Upper lobe of right lung (tissue), 1 donor: ENCODE measurements around the gene RBM15B. TPM values are rescaled to one million over a fixed set of nuclear protein-coding genes. Genes with fewer than 3 reads are reported as not detected.

Source experiments
- ATAC-seq: fragments of 200-7000 bp; cut with Tn5 transposase; one replicate; pipeline ENCODE4 v1.9.1; 2020; ENCODE audit warnings: mild to moderate bottlenecking, moderate library complexity
- DNase-seq: peaks from one replicate; pipeline ENCODE4 v3.0.0-alpha.2; 2020
- H3K27ac ChIP-seq: fragments of 200-600 bp; one replicate; pipeline ENCODE4 v1.8.0; 2022
- H3K27me3 ChIP-seq: fragments of 200-600 bp; one replicate; pipeline ENCODE4 v1.8.0; 2022; ENCODE audit warnings: mild to moderate bottlenecking
- H3K36me3 ChIP-seq: fragments of 200-600 bp; one replicate; pipeline ENCODE4 v1.8.0; 2022
- H3K4me1 ChIP-seq: fragments of 200-600 bp; one replicate; pipeline ENCODE4 v1.8.0; 2022
- H3K4me3 ChIP-seq: fragments of 200-600 bp; one replicate; pipeline ENCODE4 v1.8.0; 2022; ENCODE audit warnings: mild to moderate bottlenecking
- H3K9me3 ChIP-seq: fragments of 200-600 bp; one replicate; pipeline ENCODE4 v1.8.0; 2022
- intact Hi-C: fragments of 100-400 bp; cut with DNase I; formaldehyde crosslinking; loops from one replicate; pipeline ENCODE4 v1.11.0; 2022
- total RNA-seq: library from RNA; stranded (reverse); fragmentation: NEBNext Ultra II Directional; extraction: Animal tissue kit (Norgen Biotek cat#: 25700); gene quantifications from one replicate; pipeline ENCODE4 v1.2.1, GENCODE V29; 2021
- TF ChIP-seq, protein P1 (sequence below): fragments of 200-600 bp; IDR thresholded peaks from one replicate; pipeline ENCODE4 v1.8.0; 2022; ENCODE audit warnings: antibody characterized with exemption
- donor health status: DM: no; HTN: yes; CAD: no; lungs with severe emphysema.

RBM15B gene
- total RNA-seq, 1 donor from 2014 or later, result 26.4 TPM

DNA sequence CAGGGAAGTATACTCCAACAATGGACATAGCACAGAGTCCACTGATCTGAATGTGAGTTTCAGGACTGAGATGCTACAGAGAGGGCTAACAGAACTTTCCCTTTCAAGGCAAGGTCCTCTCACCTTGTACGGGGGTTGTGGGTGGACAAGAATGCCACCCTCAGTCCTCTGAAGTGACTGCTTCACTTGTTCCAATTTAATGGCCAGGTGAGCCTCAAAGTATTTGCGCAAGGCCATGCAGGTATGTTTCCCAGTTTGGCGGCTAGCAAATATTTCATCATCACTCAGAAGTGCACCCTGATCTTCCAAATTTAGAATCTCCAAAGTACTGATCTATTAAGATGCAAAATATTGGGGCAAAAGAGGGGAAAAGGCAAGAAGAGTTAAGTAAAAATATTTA, 38.1 kb downstream of the RBM15B start:
- H3K4me1 ChIP-seq, result no peaks in the 10 kb centered on the region
- no peak overlapping the region for H3K4me3 ChIP-seq
- no peaks in the 10 kb centered on the region for H3K27me3 ChIP-seq
- ATAC-seq (peak; percentile 78), DNase-seq (no peak)
- H3K9me3 ChIP-seq, result no peaks in the 10 kb centered on the region
- TF ChIP-seq, protein P1, sequence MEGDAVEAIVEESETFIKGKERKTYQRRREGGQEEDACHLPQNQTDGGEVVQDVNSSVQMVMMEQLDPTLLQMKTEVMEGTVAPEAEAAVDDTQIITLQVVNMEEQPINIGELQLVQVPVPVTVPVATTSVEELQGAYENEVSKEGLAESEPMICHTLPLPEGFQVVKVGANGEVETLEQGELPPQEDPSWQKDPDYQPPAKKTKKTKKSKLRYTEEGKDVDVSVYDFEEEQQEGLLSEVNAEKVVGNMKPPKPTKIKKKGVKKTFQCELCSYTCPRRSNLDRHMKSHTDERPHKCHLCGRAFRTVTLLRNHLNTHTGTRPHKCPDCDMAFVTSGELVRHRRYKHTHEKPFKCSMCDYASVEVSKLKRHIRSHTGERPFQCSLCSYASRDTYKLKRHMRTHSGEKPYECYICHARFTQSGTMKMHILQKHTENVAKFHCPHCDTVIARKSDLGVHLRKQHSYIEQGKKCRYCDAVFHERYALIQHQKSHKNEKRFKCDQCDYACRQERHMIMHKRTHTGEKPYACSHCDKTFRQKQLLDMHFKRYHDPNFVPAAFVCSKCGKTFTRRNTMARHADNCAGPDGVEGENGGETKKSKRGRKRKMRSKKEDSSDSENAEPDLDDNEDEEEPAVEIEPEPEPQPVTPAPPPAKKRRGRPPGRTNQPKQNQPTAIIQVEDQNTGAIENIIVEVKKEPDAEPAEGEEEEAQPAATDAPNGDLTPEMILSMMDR, result no peak
- H3K27ac ChIP-seq, result no peak overlapping the region
- H3K36me3 ChIP-seq, result peaks cover 81% of the 10 kb centered on the region
- intact Hi-C loops, result no loop called here

DNA sequence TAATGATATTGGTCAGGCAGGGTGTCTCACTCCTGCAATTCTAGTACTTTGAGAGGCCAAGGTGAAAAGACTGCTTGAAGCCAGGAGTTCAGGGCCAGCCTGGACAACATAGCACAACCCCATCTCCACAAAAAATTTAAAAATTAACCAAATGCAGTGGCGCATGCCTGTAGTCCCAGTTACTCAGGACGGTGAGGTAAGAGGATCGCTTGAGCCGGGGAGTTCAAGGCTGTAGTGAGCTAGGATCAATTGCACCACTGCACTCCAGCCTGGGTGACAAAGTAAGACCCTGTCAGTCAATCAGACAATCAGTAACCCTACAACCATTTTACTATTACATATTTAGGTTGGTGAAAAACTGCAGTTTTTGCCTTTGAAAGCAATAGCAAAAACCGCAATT, 43.0 kb downstream of the RBM15B start:
- no peak overlapping the region for H3K27ac ChIP-seq
- H3K27me3 ChIP-seq, result no peaks in the 10 kb centered on the region
- TF ChIP-seq, protein P1, result no peak
- H3K4me1 ChIP-seq, result peaks cover 3% of the 10 kb centered on the region
- ATAC-seq (no peak), DNase-seq (no peak)
- no peak overlapping the region for H3K4me3 ChIP-seq
- H3K36me3 ChIP-seq, result peaks cover 61% of the 10 kb centered on the region
- no peaks in the 10 kb centered on the region for H3K9me3 ChIP-seq
- intact Hi-C loops, result no loop called here

DNA sequence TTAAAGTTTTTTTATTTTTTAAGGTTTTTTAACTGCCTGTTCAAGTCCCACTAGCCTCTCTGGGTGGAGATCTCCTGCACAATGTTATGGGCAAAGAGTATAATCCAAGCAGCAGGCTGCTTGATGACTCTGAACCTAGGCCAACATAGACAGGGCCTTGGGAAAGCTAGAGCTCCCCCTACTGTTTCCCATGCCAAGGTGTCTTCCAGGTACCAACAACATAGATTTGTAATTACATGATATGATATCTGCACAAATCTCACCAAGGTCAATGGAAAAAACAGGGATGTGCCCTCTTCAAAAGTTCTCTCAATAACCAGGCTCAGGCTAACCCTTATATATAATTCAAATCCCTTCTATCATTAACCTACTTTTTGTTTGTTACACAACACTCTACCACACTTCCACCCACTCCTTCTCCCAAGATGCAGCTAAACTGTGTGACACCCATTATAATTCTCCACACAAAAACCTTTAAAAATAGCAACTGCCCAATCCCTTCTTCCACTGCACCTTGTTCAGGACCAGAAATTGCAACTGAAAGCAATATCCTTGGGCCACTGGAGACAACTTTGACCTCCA, 43.8 kb downstream of the RBM15B start:
- ATAC-seq, result peak; percentile 95
- peaks cover 3% of the 10 kb centered on the region for H3K4me1 ChIP-seq
- H3K27ac ChIP-seq, result no peak overlapping the region
- intact Hi-C loops, result no loop called here
- TF ChIP-seq, protein P1, result peak; percentile 68
- no peak overlapping the region for H3K4me3 ChIP-seq
- H3K9me3 ChIP-seq, result no peaks in the 10 kb centered on the region
- no peak for DNase-seq
- H3K27me3 ChIP-seq, result no peaks in the 10 kb centered on the region
- peaks cover 60% of the 10 kb centered on the region for H3K36me3 ChIP-seq

DNA sequence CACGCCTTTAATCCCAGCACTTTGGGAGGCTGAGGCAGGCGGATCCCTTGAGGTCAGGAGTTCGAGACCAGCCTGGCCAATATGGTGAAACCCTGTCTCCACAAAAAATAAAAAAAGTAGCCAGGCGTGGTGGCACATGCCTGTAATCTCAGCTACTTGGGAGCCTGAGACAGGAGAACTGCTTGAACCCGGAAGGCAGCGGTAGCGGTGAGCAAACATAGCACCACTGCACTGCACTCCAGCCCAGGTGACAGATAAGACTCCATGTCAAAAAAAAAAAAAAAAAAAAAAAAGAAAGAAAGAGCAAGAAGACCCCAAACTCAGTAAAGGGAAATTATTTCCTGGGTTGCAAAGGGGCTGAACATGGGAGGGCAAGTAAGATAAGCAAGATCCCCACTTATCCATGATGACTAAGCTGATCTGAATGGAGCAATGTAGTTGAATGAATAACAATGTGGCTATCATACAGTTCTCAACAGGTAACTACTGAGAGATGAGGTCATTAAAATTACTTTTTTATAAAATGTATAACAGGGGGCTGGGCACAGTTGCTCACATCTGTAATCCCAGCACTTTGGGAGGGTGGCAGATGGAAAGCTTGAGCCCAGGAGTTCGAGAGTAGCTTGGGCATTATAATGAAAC, 46.0 kb downstream of the RBM15B start:
- peaks cover 3% of the 10 kb centered on the region for H3K4me1 ChIP-seq
- TF ChIP-seq, protein P1, result no peak
- no peak overlapping the region for H3K27ac ChIP-seq
- no peak for DNase-seq
- peak; percentile 55 for ATAC-seq
- no peaks in the 10 kb centered on the region for H3K27me3 ChIP-seq
- peaks cover 62% of the 10 kb centered on the region for H3K36me3 ChIP-seq
- no peaks in the 10 kb centered on the region for H3K9me3 ChIP-seq
- H3K4me3 ChIP-seq, result no peak overlapping the region
- intact Hi-C loops, result no loop called here

DNA sequence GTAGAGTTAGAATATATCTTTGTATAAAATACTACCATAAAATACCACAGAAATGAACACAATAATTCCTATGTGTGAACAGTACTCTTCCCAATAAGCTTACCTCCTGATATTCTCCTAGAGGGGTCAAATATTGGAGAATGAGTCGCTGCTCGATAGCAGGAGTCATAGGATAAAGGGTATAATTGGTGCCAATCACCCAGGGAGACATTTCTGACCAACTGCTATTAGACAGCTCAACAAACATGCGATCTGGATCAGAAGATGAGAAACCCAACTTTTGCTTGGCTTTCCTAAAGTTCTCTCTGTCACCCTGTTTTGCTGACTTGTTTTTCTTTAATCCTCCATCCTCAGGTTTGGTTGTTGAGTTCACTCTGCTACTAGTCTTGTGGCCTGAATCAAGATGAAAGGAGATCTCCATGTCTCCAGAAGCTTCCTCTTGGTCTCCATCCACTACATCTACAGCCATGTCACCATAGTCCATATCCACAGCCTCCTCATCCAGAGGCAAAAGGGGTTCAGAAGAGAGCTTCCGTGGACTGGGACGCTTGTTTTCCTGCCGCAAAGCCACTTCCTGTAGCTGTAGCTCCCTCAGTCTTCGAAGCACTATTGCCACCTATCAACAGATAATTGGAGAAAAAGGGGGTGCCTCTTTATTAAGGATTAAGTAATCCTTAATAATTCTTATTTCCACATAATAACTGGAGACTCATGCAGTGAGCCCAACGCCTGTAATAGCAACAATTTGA, 50.4 kb downstream of the RBM15B start:
- TF ChIP-seq, protein P1, result no peak
- H3K36me3 ChIP-seq, result peaks cover 49% of the 10 kb centered on the region
- H3K4me1 ChIP-seq, result peaks cover 4% of the 10 kb centered on the region
- H3K27me3 ChIP-seq, result no peaks in the 10 kb centered on the region
- H3K4me3 ChIP-seq, result no peak overlapping the region
- intact Hi-C loops, result no loop called here
- no peaks in the 10 kb centered on the region for H3K9me3 ChIP-seq
- DNase-seq (no peak), ATAC-seq (no peak)
- no peak overlapping the region for H3K27ac ChIP-seq
